ENCODE measurements around the gene ZIC3. TPM values are rescaled to one million over a fixed set of nuclear protein-coding genes. Genes with fewer than 3 reads are reported as not detected.
"Not testable (repeated sequence)": the region's sequence is repeated elsewhere in the genome, so short reads cannot be mapped to it uniquely, and the experiment has no call there.

Gene ZIC3
- not detected for total RNA-seq

DNA sequence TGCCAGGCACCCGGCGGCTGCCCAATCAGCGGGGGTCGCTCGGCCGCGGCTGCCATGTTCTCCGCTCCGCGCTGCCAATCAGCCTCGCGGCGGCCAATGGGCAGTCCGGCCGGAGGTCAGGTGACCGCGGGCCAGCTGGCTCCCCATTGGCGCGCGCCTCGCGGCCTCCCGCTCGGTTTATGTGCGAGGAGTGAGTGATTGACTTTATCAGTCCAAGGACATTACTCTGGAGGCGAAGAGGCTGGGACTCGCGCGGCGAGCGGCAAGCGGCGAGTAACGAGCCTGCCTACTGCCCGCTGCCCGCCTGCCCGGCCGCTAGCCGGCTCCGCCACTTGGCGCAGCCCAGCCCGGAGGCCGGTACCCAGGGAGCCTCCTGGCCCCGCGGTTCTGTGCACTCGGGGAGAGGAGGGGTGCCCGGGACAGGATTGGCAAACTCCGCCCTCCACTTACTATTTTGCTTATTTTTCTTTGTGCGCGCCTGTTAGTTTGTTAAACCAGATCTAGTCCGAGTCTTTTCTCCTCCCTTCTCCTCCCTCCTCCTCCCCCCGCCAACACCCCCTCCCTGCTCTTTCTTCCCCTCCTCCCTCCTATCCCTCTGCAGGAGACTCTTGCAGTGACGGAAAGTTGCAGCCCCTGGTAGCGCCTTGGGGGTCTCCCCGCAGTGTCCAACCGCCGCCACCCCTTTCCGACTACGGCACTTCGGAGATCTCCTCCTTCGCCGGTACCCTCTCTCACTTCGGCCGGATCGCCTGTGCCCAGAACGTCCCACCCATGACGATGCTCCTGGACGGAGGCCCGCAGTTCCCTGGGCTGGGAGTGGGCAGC is at the start of gene ZIC3:
Gene ZIC3 (plus strand): TSS at position 207 of the 825 bp plus-strand sequence. CDS start 565 bp downstream, at position 772.
- DNase-seq (ENCODE audit: low spot score): no peak

DNA sequence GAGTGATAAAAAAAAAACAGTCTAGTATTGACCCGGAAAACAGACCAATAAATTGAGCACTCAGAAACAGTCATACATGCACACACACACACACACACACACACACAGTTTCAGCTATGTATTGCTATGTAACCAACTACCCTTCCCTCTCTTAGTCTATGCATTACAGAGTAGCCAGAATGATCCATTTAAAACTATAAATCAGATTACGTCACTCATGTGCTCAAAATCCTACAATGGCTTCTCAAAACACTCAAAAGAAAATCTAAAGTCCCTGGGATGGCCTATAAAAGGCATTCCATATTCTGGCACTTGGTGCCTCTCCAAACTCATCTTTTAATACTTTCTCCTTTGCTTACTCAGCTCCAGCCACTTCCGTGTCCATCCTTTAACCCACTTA is 46.5 kb upstream of the ZIC3 start:
- DNase-seq (ENCODE audit: low spot score): no peak

DNA sequence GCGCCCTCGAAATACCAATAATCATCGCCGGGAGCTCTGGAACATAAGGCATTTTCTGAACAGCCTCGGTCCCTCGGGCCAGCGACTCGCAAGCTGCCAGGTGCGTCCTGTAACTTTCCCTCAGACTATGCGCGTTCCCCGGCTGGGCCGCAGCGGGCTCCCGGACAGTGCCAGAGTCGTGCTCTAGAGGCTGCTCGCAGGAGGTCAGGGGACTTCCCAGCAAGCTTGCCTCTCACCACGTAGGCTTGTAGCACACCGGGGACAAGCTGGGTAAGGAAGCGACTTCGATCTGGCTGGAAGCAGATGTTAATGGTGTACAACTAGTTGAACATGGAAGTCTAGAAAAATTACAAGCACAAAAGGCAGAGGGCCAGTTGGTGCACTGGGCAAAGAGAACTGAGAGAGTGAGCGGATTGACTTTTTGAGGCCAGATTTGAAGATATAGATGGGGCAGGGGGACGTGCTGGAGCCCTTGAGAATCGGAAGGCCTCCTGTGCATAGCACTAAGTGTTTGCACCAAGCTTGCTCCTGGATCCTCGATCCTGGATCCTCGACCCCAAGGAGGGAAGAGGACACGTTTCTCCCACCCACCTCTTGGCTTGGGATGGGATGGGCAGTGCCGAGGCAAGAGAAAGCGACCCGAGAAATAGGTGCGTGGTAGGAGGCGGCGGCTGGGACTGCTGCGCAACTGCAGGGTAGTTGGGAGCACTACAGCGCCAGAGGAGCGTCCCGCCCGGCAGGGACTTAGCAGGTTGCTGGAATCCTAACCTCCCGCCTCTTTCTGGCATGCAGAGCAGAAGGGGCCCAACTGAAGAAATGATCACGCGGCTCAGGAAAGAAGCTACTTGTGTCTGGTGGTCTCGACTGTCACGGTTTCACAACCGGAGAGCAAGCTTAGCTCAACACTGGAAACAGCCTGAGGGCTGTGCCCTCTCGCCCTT is 19.9 kb upstream of the ZIC3 start:
- no peak for DNase-seq (ENCODE audit: low spot score)

DNA sequence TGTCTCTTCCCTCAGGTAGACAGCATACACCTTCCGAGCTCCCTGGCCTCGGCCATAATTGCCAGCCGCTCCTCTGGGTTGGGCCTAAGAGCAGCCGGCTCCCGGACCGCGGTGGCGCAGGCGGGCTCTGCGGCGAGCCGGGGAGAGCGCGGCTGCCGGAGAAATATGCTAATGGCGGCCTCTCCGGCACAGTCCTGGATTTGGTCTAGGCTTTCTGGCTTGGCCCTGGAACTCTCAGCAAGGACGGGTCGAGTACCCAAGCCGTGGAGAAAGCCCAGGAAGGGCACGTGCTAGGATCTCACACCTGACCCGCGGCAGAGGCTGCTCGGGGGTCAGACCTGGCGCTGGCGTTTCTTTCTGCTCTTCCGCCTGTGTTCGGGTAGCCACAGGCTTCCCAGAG is 18.6 kb upstream of the ZIC3 start:
- DNase-seq (ENCODE audit: low spot score): no peak

DNA sequence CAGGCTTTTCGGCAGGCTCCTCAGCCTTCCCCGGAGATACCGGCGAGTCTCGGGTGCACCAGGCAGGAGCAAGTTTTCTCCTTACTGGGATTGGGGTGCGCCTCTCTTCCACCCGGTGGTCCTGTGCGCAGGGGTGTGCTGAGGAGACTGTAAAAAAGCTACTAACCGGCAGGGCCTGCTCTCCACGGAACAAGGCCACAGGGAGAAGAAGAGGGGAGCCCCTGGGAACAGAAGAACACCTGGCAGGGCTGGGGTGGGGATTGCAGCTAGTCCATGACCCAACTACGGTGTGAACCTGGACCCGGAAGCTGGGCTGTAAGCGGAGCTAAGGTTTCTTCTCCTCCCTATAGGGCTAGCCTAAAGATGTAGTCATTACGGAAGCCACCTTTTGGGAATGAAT is 17.7 kb upstream of the ZIC3 start:
- DNase-seq (ENCODE audit: low spot score): no peak

DNA sequence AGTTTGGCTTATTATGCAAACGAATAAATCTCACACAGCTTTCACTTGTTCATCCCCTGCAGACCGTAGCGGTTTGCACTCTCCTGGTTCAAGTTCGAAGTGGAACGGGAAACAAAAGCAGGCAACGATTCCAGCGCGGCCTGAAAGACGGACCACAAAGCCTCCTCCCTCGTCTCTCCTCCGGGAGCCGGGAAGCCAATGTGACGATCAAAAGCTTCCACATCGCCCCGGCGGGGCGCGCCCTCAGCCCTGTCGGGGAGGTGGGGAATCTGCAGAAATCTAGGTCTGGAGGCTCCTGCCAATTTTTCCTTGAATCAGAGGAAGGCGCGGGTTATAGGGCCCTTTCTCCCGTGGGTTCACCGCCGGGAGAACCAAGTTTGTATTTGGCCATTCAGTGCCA is 16.9 kb upstream of the ZIC3 start:
- DNase-seq (ENCODE audit: low spot score): no peak

DNA sequence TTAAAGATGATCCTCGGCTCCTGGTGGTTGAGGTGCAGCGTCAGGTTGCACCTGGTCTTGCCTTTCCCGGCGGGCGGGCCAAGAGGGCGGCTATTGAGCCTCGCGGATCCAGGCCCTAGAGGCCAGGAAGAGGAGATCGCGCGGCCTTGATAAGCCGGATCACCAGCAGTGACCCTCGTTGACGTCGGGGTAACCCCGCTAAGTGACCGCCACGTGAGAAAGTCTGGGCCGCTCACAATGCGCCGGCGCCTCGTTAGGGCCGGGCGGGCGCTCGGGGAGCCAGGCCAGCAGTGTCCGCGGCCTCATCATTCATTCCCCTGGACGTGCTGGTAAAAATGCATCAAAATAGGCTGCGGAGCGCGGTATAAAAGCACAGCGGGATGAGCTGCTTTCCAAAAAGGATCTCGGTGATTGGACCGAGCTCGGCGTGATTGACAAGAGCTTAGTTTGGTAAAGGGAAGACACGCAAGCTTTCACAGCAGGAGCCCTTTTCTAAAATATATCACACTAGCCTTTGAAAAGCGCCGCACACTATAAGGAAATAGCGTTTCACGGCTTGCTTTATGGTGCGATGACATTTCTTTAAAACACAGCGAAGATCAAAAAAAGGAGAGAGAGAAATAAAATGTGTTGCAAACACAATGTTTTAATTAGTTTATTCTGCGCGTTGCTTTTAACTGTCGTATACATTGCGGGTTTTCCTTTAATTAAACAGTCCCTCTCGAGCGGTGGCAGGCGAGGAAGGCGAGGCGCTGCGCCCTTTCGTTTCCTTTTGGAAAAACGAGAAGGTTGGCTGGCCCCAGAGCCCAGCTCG is 15.9 kb upstream of the ZIC3 start:
- no peak for DNase-seq (ENCODE audit: low spot score)

DNA sequence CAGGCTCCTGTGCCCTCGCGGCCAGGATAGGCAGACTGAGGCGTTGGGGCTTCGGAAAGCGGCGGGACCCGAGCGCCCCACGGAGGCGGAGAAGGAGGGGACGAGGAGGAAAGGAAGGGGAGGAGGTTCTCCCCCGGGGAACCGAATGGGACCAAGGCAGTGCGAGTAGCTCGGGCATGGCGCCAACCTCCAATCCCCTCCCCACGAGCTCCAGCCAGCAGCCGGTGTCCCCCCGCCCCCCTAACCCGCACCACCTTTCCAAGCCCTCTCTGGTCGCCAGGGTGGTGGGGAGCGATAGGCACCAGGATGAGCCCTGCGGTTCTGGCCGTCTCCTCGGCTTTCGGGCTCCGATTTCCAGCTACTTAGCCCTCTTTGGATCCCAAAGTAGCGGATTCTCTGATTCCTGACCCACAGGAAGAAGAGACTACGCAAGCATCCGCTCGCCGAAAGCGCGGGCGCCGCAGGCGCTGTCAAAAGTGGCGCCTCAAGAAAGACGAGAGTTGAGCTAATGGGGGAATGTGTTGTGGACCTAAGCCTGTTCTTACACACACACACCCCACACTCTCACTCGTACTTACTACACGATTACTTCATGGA is 15.2 kb upstream of the ZIC3 start:
- DNase-seq (ENCODE audit: low spot score): no peak

DNA sequence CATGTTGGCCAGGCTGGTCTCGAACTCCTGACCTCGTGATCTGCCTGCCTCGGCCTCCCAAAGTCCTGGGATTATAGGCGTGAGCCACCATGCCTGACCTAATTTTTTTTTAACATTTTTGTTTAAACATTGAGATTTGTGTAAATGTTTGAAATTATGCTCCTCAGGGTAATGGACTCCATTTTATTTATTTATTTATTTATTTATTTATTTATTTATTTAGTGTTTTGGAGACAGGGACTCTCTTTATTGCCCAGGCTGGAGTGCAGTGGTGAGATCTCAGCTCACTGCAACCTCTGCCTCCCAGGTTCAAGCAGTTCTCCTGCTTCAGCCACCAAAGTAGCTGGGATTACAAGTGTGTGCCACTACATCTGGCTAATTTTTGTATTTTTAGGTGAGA is 13.8 kb upstream of the ZIC3 start:
- DNase-seq (ENCODE audit: low spot score): not testable (repeated sequence)

DNA sequence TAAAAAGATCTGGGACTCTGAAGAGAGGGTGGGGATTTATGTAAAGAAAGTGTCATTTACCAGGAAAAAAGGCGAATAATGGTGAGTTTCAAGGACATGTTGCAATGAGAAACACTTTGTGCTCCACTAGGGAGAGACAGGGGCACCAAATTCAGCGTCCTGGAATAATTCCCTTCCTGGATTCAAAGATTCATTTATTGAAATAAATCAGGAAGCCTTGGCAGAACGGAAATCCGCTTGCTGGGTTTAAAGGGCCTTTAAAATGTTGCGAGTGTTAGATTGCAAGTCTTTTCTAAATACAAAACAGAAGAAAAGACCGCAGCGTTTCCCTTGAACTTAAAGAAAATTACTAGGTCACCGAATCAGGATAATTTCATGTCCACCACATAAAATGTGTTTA is 3.8 kb upstream of the ZIC3 start:
- DNase-seq (ENCODE audit: low spot score): no peak

DNA sequence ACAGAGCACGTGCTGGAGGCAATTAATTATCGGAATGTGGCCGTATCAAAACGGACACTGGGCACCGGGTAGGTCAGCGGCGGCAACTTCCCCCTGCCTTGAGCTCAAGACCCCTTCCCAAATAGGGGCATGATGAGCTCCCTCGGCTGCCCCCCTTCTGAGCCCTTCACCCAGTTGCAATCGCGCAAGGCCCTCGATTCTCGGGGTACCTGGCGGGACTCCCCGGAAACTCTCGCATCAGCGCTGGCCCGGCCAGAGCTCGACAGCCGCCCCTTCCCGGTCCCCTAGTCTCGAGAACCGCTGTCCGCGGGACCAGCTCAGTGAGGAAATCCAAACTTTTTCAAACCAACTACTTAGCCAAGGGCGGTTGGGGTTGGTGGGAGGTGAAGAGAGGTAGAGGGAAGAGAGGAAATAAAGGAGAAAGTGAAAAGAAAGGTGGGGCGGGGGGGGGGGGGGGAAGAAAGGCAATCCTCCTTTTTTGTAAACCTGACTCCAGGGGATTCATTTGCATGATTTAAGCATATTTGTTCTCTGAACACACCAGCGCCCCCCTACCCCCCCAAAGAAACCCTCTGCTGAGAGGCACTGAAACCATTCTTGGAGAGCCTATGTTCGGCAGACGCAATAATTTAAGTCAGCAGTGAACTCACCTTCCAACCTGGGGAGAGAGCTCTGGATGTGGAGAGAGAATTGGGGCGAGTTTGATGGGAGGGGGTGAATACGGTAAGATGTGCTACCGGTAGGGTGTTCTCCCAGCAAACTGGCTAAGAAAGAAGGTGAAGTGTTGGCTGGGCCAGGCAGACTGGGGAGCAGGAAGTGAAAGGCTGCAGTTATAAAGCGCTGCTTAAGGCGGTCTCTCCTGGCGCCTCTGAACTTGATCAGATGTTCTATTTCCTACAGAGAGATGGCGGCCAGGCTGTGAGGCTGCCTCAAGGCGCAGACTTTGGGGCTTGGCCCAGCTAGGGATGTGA is 2.0 kb upstream of the ZIC3 start:
- no peak for DNase-seq (ENCODE audit: low spot score)

DNA sequence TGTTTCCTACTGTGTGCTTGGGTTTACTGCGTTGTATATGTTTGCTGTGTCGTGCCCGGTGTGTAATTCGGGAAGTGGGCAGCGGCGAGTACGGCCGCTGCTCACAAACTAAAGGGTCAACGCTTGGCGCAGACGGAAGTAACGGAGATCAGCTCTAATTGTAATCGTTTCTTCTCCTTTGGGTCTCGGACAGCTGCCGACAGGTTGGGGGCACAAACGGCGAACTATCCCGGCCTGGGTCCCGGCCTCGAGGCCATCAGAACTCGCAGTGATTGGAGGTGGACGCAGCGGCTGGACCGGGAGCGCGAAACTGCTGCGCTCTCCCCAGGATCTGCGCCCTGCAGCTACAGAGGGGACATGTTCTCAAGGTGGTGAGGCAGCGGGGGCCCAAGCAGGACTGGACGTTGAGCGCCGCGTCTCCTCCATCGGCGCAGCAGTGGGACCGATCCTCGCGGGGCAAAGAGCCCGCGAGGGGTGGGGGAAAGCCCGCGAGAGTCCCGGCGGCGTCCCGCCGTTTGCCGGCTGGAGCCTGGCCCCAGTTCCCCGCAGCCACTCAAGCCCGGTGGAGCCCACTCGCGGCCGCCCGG is 516 bp upstream of the ZIC3 start:
- DNase-seq (ENCODE audit: low spot score): no peak

DNA sequence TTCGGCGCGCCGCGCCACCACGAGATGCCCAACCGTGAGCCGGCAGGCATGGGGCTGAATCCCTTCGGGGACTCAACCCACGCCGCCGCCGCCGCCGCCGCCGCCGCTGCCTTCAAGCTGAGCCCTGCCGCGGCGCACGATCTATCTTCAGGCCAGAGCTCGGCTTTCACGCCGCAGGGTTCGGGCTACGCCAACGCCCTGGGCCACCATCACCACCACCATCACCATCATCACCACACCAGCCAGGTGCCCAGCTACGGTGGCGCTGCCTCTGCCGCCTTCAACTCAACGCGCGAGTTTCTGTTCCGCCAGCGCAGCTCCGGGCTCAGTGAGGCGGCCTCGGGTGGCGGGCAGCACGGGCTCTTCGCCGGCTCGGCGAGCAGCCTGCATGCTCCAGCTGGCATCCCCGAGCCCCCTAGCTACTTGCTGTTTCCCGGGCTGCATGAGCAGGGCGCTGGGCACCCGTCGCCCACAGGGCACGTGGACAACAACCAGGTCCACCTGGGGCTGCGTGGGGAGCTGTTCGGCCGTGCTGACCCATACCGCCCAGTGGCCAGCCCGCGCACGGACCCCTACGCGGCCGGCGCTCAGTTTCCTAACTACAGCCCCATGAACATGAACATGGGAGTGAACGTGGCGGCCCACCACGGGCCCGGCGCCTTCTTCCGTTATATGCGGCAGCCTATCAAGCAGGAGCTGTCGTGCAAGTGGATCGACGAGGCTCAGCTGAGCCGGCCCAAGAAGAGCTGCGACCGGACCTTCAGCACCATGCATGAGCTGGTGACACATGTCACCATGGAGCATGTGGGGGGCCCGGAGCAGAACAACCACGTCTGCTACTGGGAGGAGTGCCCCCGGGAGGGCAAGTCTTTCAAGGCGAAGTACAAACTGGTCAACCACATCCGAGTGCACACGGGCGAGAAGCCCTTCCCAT is 1.1 kb downstream of the ZIC3 start:
- DNase-seq (ENCODE audit: low spot score): no peak

DNA sequence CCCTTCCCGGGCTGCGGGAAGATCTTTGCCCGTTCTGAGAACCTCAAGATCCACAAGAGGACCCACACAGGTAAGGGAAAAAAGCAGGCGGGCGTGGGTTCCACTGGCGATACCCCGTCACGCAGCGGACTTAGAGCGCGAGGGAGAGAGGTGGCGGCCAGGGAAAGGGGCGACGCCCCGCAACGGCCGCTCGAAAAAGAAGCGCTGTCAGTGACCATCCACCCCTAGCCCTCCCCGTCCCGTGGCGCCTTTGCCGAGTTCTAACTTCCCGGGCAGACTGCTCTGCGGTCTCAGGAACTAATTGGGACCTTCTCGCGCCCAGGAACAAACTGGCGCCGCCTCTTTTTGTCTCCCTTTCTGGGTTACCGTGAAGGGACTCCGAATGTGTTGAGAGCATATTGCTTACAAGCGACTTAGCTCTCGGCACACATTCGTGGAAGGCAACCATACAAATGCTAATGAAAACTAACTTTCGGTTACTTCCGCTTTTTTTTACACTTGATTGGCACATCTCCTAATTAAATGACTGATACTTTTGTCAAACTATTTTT is 1.8 kb downstream of the ZIC3 start:
- no peak for DNase-seq (ENCODE audit: low spot score)

DNA sequence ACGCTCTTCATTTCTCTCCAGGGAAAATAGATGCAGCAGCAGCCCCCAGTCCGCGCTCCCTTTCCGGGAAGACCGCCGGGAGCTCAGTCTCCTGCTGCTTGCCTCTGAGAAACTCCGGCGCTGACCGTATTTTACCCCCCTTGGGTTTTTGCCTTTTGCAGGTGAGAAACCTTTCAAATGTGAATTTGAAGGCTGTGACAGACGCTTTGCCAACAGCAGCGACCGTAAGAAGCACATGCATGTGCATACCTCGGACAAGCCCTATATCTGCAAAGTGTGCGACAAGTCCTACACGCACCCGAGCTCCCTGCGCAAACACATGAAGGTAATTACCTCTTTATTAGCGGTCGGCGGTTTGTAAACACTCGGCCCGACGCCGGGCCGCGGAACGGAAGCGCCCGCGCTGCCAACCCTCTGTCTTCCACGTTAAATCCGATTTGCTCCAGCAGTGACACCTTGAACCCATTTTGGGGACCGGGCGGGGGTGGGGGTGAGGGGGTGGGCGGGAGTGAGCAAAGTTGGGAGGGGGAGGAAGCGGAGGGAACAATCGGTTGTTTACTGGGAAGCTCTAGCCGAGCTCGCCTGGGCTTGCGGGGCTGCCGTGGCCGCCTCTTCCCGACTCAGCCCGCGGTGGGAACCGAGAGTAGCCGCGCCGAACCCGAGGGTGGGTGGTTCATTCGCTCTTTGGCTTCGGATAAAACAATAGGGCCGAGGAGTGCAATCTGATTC is 3.0 kb downstream of the ZIC3 start:
- no peak for DNase-seq (ENCODE audit: low spot score)

DNA sequence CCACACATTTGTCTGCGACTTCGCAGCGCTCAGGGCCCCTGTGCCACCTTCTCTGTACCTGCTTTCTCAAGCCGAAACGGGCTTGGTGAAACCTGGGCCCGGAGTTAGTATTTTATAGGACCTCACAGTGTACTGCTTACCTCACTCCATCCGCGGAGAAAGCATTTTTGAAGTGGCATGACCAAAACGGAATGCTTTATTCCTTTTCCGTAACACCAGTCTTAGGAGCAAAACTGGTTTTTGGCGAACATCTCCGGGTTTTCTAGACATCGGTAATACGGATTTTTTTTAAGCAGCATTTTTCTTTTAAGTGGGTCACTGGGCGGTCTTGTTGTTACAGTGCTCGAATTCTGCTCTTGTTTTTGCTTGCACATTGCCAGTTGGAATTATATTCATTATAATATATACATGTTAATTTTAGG is 3.6 kb downstream of the ZIC3 start:
- no peak for DNase-seq (ENCODE audit: low spot score)

DNA sequence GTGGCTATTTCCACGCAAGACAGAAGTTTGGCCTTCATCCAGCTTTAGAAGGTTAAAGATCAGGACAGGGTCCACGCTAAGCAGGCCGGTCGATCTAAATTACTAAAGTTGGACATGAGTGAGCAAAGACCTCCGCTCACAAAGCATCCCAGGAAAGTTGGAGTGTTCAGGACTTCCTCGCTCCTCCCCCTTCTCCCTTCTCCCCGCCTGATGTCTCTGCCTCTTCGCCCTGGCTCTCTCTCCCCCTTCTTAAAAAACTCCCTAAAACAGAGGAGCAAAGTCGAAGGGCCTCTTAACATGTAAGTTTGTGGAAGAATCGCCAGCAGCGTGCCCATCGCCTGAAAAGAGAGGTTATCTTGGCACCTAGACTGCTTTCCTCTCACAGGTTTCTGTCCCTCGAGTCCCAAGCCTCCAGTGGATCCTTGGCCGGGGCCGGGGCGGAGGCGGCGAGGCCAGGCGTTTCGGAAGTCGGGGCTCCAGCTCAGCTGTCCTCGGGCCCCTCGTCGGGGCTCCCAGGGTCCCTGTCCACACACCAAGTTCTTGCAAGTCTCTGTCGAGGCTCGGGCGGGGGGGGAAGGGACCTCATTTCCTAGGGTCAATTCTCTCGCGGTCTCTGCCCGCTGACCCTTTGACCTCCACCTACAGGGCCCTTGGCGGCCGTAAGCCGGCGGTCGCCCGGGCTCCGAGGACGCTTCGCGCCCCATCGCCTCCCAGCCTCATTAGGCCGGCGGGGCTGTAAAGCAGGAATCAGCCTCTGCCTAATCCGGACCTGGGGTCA is 7.6 kb downstream of the ZIC3 start:
- no peak for DNase-seq (ENCODE audit: low spot score)
